ENCODE data around the gene ZNF747.

Gene ZNF747

GRCh38 chr16:30534368-30535105 lies at the start of gene ZNF747:
ZNF747 (minus strand) TSS chr16:30534858; CDS start chr16:30534679, 179 bp downstream.
- DNase-seq: peak; percentile 93

DNA sequence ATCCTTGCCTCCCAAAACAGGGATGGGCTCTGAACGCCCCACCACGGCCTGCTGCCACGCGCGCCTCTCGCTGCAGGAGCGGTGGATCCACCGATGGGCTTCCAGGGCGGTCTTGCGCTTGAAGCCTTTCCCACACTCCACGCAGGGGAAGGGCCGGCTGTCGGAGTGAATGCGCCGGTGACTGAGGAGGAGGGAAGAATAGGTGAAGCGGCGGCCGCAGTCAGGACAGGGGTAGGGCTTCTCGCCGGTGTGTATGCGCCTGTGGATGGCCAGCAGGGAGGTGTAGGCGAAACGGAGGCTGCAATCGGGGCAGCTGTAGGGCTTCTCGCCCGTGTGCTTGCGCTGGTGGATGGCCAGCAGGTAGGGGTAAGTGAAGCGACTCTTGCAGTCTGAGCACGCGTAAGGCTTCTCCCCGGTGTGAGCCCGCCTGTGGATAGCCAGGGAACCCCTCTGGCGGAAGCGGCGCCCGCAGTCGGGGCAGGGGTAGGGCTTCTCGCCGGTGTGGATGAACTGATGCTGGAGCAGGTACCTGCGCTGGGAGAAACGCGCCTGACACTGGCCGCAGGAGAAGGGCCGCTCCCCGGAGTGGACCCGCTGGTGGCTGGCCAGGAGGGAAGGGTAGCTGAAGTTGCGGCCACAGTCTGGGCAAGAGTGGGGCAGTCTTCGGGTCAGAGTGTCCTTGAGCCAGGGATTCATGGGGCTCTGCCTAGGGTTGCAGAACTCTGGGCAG lies 48.1 kb upstream of the ZNF747 start:
- DNase-seq: no peak

GRCh38 chr16:30581457-30581856 lies 46.8 kb upstream of the ZNF747 start:
- no peak for DNase-seq

DNA sequence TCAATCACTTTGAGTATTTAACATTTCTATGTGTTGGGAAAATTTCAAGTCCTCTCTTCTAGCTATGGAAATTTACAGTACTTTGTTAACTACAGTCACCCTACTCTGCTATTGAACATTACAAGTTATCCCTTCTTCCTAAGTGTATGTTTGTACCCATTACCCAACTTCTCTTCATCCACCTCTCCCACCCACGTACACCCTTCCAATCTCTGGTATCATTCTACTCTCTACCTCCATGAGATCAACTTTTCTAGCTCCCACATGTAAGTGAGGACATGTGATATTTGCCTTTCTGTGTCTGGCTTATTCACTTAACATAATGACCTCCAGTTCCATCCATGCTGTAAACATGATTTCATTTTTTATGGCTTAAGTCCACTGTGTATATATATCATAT lies 40.0 kb upstream of the ZNF747 start:
- no peak for DNase-seq

DNA sequence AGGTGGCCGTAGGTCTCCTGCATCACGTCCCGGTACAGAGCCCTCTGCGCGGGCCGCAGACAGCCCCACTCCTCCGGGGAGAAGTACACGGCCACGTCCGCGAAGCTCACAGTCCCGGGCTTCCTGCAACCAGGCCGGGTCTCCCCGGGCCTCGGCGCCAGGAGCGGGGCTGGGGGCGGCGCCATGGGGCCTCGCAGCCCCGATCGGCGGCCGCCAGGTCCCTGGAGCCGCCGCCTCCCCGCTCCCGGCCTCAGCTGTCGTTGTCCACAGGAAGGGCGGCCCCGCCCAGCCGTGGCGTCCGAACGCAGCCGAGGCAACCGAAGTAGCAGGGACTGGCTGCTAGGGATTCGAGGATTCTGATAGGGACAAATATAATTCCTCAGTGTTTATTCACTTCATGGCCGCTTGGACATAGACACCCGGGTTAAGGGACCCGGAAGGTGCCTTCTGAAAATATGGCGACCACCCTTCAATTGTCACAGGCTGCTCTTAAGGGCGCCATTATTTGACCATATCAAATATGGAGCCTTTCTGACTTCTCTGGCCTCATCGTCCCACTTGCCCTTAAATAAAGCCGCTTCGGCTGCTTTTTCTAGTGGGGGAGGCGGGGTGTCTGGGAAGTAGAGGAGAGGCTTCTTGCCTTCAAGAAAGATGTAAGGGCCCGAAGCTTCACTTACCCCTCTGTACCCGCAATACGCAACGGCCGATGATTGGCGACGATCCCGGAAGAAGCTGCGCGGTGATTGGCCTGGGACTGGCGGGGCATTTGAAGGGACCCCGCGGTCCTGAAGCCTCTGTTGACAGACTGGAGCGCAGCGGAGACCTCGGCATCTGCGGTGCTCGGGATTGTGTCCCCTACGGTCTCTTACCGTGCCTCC lies 37.0 kb upstream of the ZNF747 start, which contains the start of gene ZNF688:
TSS of gene ZNF688 (minus strand) at position 270 of the 878 bp plus-strand sequence. CDS start at position 185, 85 bp downstream.
- peak; percentile 85 to 97 for DNase-seq

GRCh38 chr16:30570636-30571444 lies 36.2 kb upstream of the ZNF747 start:
- no peak for DNase-seq

DNA sequence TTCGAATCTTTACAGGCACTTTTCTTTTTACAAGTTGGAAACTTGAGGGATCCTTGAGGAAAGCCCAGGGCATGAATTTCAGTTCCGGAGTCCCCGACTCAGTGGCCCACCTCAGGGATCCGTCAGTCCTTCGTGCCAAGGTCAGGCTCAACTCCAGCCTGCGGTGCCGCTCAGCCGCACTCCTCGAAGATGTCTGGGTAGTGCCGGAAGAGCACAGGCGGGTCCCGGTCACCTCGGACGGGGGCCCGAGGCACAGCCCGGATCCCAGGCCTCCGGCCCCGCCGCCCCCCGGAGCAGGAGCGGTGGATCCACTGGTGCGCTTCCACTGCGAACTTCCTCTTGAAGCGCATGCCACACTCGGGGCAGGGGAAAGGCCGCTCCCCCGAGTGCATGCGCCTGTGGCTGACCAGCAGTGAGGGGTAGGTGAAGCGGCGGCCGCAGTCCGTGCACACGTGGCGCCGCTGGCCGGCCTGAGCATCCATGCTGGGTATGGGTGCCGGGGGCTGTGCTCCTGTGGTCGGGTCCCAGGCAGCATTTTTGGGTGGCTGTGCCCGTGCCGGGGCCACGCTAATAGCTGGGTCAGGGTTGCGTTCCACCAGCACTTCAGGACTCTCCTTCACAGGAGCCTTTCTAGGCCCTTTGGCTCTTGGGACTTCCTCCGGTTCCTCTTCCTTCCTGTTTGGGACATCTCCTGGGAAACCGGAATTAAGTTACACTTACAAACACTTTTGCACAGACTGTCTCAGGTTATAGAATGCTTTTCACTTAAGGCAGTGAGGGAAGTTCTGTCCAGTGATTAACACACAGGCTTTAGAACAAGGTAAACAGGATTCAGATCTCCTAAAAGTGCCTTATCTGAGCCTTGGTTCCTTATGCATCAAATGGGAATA lies 35.3 kb upstream of the ZNF747 start:
- no peak for DNase-seq

DNA sequence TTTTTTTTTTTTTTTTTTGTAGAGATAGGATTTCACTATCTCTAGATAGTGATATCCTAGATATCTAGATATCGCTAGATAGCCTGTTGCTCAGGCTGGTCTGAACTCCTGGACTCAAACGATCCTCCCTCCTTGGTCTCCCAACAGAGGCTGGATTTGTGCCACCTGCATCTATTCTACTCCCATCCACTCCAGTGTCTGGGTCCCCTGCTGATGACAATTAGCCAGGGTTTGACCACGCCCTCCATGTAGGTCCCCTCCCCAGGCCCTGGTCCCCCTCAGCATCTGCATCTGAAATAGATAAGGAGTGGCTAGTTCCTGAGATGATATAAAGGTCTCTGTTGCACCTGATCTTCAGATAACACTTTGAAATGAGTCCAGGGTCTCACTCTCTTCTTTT lies 34.6 kb upstream of the ZNF747 start:
- DNase-seq: no peak

DNA sequence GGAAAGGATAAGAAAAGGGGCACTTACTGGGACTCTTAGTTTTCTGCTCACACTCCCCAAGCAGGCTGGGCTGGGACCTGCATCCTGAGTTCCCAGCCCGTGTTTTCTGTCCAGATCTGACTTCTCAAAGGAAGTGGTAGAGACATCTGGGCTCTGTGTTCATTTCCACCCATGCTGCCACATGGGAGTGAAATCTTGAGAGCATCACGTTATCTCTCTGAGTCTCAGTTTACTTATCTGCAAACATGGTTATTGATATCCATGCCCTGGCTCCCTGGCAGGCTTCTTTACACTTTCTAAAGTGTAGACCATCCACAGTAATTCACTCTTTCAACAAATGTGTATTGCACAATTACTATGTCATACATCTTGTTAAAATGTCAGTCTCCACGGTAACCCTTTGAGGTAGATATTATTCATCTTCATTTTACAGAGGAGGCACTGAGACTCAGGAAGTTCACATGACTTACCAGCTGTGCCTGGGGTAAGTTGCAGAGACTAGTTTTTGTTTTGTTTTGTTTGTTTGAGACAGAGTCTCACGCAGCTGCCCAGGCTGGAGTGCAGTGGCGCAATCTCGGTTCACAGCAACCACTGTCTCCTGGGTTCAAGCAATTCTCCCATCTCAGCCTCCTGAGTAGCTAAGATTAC lies 33.5 kb upstream of the ZNF747 start:
- peak in 1 of 2 experiments; percentile 51 for DNase-seq

- peak; percentile 47 to 83 for DNase-seq
These were observed 32.7 kb upstream of the ZNF747 start for GRCh38 chr16:30567160-30567990.

- no peak for DNase-seq
These were observed 31.9 kb upstream of the ZNF747 start for GRCh38 chr16:30566531-30566930.

DNA sequence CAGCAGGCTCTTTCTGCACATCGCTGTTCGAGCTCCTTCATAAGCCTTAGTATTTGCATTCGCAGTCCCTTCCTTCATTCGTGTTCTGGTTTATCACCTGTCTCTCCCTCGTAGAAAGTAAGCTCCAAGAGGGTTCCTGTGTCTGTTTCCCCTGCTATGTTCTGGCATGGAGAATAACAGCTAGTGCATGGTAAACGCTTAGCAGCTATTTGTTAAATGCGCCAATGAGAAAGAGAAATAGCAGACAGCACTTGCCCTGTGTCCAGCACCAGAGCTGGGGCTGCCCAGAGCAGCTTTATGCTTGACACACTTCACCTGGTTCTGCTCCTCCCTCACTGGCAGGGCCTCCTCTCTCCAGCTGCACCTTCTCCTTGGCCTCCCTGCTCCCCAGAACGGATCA lies 31.3 kb upstream of the ZNF747 start:
- DNase-seq: no peak

DNA sequence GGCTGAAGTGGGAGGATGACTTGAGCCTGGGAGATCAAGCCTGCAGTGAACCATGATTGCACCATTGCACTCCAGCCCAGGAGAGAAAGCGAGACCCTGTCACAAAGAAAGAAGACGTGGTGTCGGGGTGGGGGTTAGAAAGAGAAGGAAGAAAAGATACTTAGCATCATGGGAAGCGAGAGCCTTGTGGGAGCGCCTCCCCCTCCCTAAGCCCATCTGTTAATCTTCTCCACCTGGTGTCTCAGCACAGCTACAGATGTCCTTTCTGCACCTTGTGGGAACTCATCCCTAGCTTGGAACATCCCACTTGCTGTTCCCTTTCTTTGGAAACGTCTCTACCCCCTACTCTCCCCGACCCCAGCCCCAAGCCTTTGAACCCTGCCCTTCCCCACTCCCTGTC lies 30.9 kb upstream of the ZNF747 start:
- no peak for DNase-seq

GRCh38 chr16:30562021-30562420 lies 27.4 kb upstream of the ZNF747 start:
- DNase-seq: no peak

- DNase-seq: no peak
These were observed 26.6 kb upstream of the ZNF747 start for GRCh38 chr16:30561089-30561816.

DNA sequence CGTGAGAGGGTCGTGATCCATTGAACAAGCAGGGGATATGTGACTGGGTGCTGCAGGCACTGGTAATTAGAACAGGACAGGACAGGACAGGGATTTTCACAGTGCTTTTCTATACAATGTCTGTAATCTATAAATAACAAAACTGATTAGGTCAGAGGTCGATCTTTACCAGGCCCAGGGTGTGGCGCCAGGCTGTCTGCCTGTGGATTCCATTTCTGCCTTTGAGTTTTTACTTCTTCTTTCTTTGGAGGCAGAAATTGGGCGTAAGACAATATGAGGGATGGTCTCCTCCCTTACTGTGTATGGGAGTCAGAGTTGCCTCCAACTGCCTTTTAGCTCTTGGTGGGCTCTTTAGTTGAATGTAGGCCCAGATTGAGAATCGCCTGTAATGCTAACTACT lies 25.0 kb upstream of the ZNF747 start:
- DNase-seq: no peak

DNA sequence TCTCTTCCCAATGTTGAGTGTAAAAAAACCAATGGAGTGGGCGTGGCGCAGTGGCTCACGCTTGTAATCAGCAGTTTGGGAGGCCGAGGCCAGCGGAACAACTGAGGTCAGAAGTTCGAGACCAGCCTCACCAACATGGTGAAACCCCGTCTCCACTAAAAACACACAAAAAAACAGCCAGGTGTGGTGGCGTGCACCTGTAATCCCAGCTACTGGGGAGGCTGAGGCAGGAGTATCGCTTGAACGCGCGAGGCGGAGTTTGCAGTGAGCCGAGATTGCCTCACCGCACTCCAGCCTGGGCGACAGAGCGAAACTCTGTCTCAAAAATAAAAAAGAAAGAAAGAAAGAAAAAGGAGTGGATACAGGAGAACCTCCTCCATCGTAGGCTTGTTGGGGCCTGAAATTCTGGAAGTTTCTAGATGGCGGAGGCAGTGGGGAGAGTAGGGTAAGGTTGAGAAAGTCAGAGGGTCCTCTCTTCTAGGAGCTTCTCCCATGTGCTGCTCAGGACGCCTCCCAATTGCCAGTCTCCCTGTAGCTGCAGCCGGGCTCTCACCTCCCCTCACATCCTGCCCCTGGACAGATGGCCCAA lies 24.2 kb upstream of the ZNF747 start:
- DNase-seq: no peak

DNA sequence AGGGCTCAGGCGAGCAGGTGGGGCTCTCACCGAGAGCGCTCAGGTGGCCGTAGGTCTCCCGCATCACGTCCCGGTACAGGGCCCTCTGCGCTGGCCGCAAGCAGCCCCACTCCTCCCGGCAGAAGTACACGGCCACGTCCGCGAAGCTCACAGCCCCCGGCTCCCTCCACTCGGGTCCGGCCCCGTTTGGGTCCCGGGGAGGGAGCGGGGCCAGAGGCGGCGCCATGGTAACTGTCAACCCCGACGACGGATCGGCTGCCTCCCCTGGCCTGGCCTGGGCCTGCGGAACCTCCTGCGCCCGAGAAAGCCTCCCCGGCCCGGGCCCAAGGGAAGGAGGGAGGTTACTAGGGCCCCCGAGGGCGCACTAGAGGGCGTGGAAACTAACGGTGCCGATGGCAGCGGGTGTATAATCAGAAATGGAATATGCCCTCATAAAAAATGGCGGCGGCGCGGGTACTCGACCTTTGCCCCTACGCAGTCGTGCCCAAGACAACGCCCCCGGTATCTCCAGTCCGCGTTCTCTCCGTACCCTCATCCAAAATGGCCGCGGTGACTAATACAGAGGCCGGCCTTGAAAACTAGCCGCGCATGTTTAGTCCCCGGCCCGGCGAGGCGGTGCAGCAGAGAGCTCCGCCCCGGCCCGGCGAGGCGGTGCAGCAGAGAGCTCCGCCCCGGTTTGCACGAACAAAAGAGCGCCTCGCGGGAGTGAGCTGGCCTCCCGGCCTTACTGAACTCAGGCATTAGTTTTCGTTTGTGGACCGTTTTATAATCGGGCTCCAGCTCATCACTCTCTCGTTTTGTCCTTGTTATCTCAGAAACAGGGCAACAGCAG lies 23.5 kb upstream of the ZNF747 start, which contains the start of gene ZNF764:
TSS of gene ZNF764 (minus strand) at position 418 of the 832 bp plus-strand sequence. CDS start at position 226, 192 bp downstream.
- peak; percentile 91 to 99 for DNase-seq
